HEK293T (cell line): ENCODE results near the gene HNRNPUL2.

ENCODE experiments used
- CTCF ChIA-PET: fragments of 350-600 bp; formaldehyde crosslinking; extraction: SDS; loops from one replicate; lab custom pipeline; 2021; ENCODE audit warnings: antibody characterized with exemption, inconsistent platforms; lab: Yijun Ruan, JAX
- POLR2A ChIA-PET: fragments of 350-600 bp; formaldehyde crosslinking; extraction: SDS; loops from one replicate; lab custom pipeline; 2020; ENCODE audit warnings: antibody characterized with exemption, inconsistent platforms; lab: Yijun Ruan, JAX
- DNase-seq: peaks from one replicate; pipeline ENCODE4 v3.0.0; 2012; ENCODE audit warnings: mixed read lengths; ENCODE audit errors: extremely low spot score
- ARNT ChIP-seq: fragments of 450-650 bp; IDR thresholded peaks from 2 replicates; pipeline ENCODE4 v1.6.1; 2017; ENCODE audit warnings: mild to moderate bottlenecking
- BHLHE40 ChIP-seq: fragments of 450-650 bp; IDR thresholded peaks from 2 replicates; pipeline ENCODE4 v1.6.1; 2016; ENCODE audit warnings: mild to moderate bottlenecking, moderate library complexity, borderline replicate concordance
- CTBP1 ChIP-seq: fragments of 450-650 bp; IDR thresholded peaks from 2 replicates; pipeline ENCODE4 v1.6.1; 2016; ENCODE audit warnings: borderline replicate concordance
- ELF4 ChIP-seq: fragments of 450-650 bp; IDR thresholded peaks from 2 replicates; pipeline ENCODE4 v1.6.1; 2017; ENCODE audit warnings: antibody characterized with exemption
- FOXA1 ChIP-seq: fragments of 450-650 bp; IDR thresholded peaks from 2 replicates; pipeline ENCODE4 v1.6.1; 2016; ENCODE audit warnings: mild to moderate bottlenecking
- FOXK2 ChIP-seq: fragments of 450-650 bp; IDR thresholded peaks from 2 replicates; pipeline ENCODE4 v1.6.1; 2016; ENCODE audit warnings: mild to moderate bottlenecking
- FOXM1 ChIP-seq: fragments of 450-650 bp; IDR thresholded peaks from 2 replicates; pipeline ENCODE4 v1.6.1; 2017; ENCODE audit warnings: mild to moderate bottlenecking, borderline replicate concordance
- HDGF ChIP-seq: fragments of 450-650 bp; IDR thresholded peaks from 2 replicates; pipeline ENCODE4 v1.6.1; 2017; ENCODE audit warnings: antibody characterized with exemption, borderline replicate concordance
- L3MBTL2 ChIP-seq: fragments of 450-650 bp; conservative IDR thresholded peaks from 2 replicates; pipeline ENCODE4 v1.6.1; 2016; ENCODE audit warnings: mild to moderate bottlenecking
- LEF1 ChIP-seq: fragments of 450-650 bp; IDR thresholded peaks from 2 replicates; pipeline ENCODE4 v1.6.1; 2017; ENCODE audit warnings: mild to moderate bottlenecking, borderline replicate concordance
- NFRKB ChIP-seq: fragments of 450-650 bp; IDR thresholded peaks from 2 replicates; pipeline ENCODE4 v1.6.1; 2016; ENCODE audit warnings: mild to moderate bottlenecking, moderate library complexity
- PKNOX1 ChIP-seq: fragments of 450-650 bp; IDR thresholded peaks from 2 replicates; pipeline ENCODE4 v1.6.1; 2016
- SP1 ChIP-seq: fragments of 450-650 bp; IDR thresholded peaks from 2 replicates; pipeline ENCODE4 v1.6.1; 2017
- SUZ12 ChIP-seq: fragments of 450-650 bp; IDR thresholded peaks from 2 replicates; pipeline ENCODE4 v1.6.1; 2016; ENCODE audit warnings: mild to moderate bottlenecking
- TARDBP ChIP-seq: fragments of 450-650 bp; IDR thresholded peaks from 2 replicates; pipeline ENCODE4 v1.6.1; 2016
- ZNF384 ChIP-seq: fragments of 450-650 bp; IDR thresholded peaks from 2 replicates; pipeline ENCODE4 v1.6.1; 2016

HNRNPUL2 gene

GRCh38 chr11:62724171-62724570 is 3.1 kb downstream of the HNRNPUL2 start:
- ChIA-PET CTCF (interaction anchor here (1.1 kb wide), 1 partner anchor 43 kb away, joined by 4 read pairs; no protein-coding TSS in a partner anchor), POLR2A (interaction anchor here (0.9 to 7.7 kb wide), 7 partner anchors 16 to 131 kb away, joined by 3 to 97 read pairs (median 4); partner anchors contain the start of genes BSCL2, C11orf98, CSKMT and GNG3)
- DNase-seq: no peak
- TF ChIP-seq FOXM1 (no peak), HDGF (no peak), SP1 (no peak), TARDBP (no peak), ELF4 (no peak), SUZ12 (no peak), BHLHE40 (no peak), FOXA1 (no peak), CTBP1 (no peak), NFRKB (no peak), PKNOX1 (no peak)

- POLR2A ChIA-PET: no interaction called here
- no peak for DNase-seq
- TF ChIP-seq SP1: no peak
- CTCF ChIA-PET: no interaction called here
These were observed 5.3 kb downstream of the HNRNPUL2 start for GRCh38 chr11:62721994-62722393.

- POLR2A ChIA-PET: interaction anchor here (1.1 kb wide), 1 partner anchor 34 kb away, joined by 3 read pairs; the partner anchor contains the start of gene ZBTB3
- CTCF ChIA-PET: interaction anchor here (0.6 to 0.7 kb wide), 2 partner anchors 9 to 17 kb away, joined by 3 read pairs; no protein-coding TSS in a partner anchor
- DNase-seq: no peak
- TF ChIP-seq ARNT (no peak), NFRKB (no peak), LEF1 (no peak), SUZ12 (no peak), TARDBP (no peak), ELF4 (no peak), ZNF384 (no peak), SP1 (no peak), CTBP1 (no peak), PKNOX1 (no peak), L3MBTL2 (no peak), FOXA1 (no peak)
These were observed 7.8 kb downstream of the HNRNPUL2 start for GRCh38 chr11:62719302-62719978.

GRCh38 chr11:62716816-62717215 is 10.4 kb downstream of the HNRNPUL2 start:
- CTCF ChIA-PET: no interaction called here
- TF ChIP-seq NFRKB (no peak), FOXA1 (no peak), PKNOX1 (no peak), SUZ12 (no peak), ZNF384 (no peak), ELF4 (no peak), LEF1 (no peak), HDGF (no peak), CTBP1 (no peak), ARNT (no peak), L3MBTL2 (no peak), SP1 (no peak), FOXM1 (no peak), TARDBP (no peak), BHLHE40 (no peak)
- POLR2A ChIA-PET: interaction anchor here (3.4 kb wide), 1 partner anchor 10 kb away, joined by 18 read pairs; the partner anchor contains the start of gene HNRNPUL2
- DNase-seq: no peak

GRCh38 chr11:62716206-62716605 is 11.1 kb downstream of the HNRNPUL2 start:
- ChIA-PET POLR2A (interaction anchor here (0.6 to 3.4 kb wide), 3 partner anchors 10 to 95 kb away, joined by 3 to 18 read pairs (median 3); partner anchors contain the start of gene HNRNPUL2), CTCF (no interaction called here)
- no peak for TF ChIP-seq SP1
- no peak for TF ChIP-seq TARDBP
- no peak for TF ChIP-seq FOXK2
- TF ChIP-seq SUZ12: no peak
- no peak for TF ChIP-seq L3MBTL2
- no peak for TF ChIP-seq PKNOX1
- no peak for TF ChIP-seq BHLHE40
- TF ChIP-seq FOXM1: no peak
- no peak for TF ChIP-seq ARNT
- no peak for TF ChIP-seq NFRKB
- no peak for TF ChIP-seq ELF4
- TF ChIP-seq HDGF: no peak
- no peak for TF ChIP-seq FOXA1
- no peak for TF ChIP-seq ZNF384
- TF ChIP-seq CTBP1: no peak
- no peak for TF ChIP-seq LEF1
- DNase-seq: no peak
